Neural progenitor cell (in vitro differentiated cells): ENCODE measurements around the gene CLINT1.

ENCODE experiments used
- CTCF ChIP-seq: fragments of 200-600 bp; sonication (generic); IDR thresholded peaks from 2 replicates; pipeline ENCODE4 v1.5.1; 2017; ENCODE audit warnings: antibody characterized with exemption, mild to moderate bottlenecking
- EZH2 ChIP-seq: fragments of 200-600 bp; sonication (generic); IDR thresholded peaks from 2 replicates; pipeline ENCODE4 v1.6.1; 2017; ENCODE audit warnings: antibody characterized with exemption, mild to moderate bottlenecking, moderate library complexity
- EZH2phosphoT487 ChIP-seq: fragments of 200-600 bp; sonication (generic); IDR thresholded peaks from 2 replicates; pipeline ENCODE4 v1.6.1; 2017; ENCODE audit warnings: antibody characterized with exemption

- no peak for TF ChIP-seq CTCF
- TF ChIP-seq EZH2phosphoT487: no peak
- no peak for TF ChIP-seq EZH2
Observed at GRCh38 chr5:157874861-157875260, 15.9 kb upstream of the CLINT1 start.
